Hepatocyte (in vitro differentiated cells): Measurements from ENCODE around the gene MVB12B. TPM values are rescaled to one million over a fixed set of nuclear protein-coding genes. Genes with fewer than 3 reads are reported as not detected.

Experiments
- DNase-seq: peaks from one replicate; pipeline ENCODE4 v3.0.0-alpha.2; 2016; ENCODE audit warnings: low spot score
- H2AFZ ChIP-seq: fragments of 200-600 bp; sonication (generic); 2 replicates; pipeline ENCODE4 v1.6.0; 2016; ENCODE audit warnings: antibody characterized with exemption, mild to moderate bottlenecking
- H3K27ac ChIP-seq: fragments of 200-600 bp; sonication (generic); 2 replicates; pipeline ENCODE4 v1.5.1; 2016; ENCODE audit warnings: mild to moderate bottlenecking
- H3K27me3 ChIP-seq: fragments of 200-600 bp; sonication (generic); 2 replicates; pipeline ENCODE4 v1.6.1; 2016
- H3K36me3 ChIP-seq: fragments of 200-600 bp; sonication (generic); replicated peaks from 2 replicates; pipeline ENCODE4 v1.5.1; 2016; ENCODE audit warnings: low read depth; ENCODE audit not compliant: insufficient read depth
- H3K4me1 ChIP-seq: fragments of 200-600 bp; sonication (generic); 2 replicates; pipeline ENCODE4 v1.5.1; 2016; ENCODE audit warnings: mild to moderate bottlenecking, moderate library complexity; ENCODE audit not compliant: insufficient read depth
- H3K4me2 ChIP-seq: fragments of 200-600 bp; sonication (generic); 2 replicates; pipeline ENCODE4 v1.6.0; 2016
- H3K4me3 ChIP-seq: fragments of 200-600 bp; sonication (generic); 2 replicates; pipeline ENCODE4 v1.5.1; 2016; ENCODE audit warnings: mild to moderate bottlenecking
- H3K79me2 ChIP-seq: fragments of 200-600 bp; sonication (generic); 2 replicates; pipeline ENCODE4 v1.6.0; 2017; ENCODE audit warnings: mild to moderate bottlenecking
- H3K9me2 ChIP-seq: fragments of 200-600 bp; sonication (generic); replicated peaks from 2 replicates; pipeline ENCODE4 v1.6.0; 2017; ENCODE audit warnings: mild to moderate bottlenecking; ENCODE audit not compliant: insufficient read depth
- H3K9me3 ChIP-seq: fragments of 200-600 bp; sonication (generic); 2 replicates; pipeline ENCODE4 v1.5.1; 2016; ENCODE audit warnings: low read depth, mild to moderate bottlenecking
- H4K20me1 ChIP-seq: fragments of 200-600 bp; sonication (generic); 2 replicates; pipeline ENCODE4 v1.6.0; 2016; ENCODE audit warnings: mild to moderate bottlenecking; ENCODE audit not compliant: insufficient read depth, poor library complexity, severe bottlenecking
- CTCF ChIP-seq: fragments of 200-600 bp; sonication (generic); IDR thresholded peaks from 2 replicates; pipeline ENCODE4 v1.5.1; 2016; ENCODE audit warnings: antibody characterized with exemption, mild to moderate bottlenecking; ENCODE audit not compliant: poor library complexity
- EZH2 ChIP-seq: fragments of 200-600 bp; sonication (generic); IDR thresholded peaks from 2 replicates; pipeline ENCODE4 v1.6.1; 2016; ENCODE audit warnings: antibody characterized with exemption, mild to moderate bottlenecking, borderline replicate concordance
- EZH2phosphoT487 ChIP-seq: fragments of 200-600 bp; sonication (generic); IDR thresholded peaks from one replicate; pipeline ENCODE4 v1.6.1; 2018; ENCODE audit warnings: antibody characterized with exemption, mild to moderate bottlenecking, low read depth, moderate library complexity; ENCODE audit not compliant: unreplicated experiment, severe bottlenecking
- WGBS: methylation state at CpG from one replicate; pipeline ENCODE4 v1.1.6; 2016; ENCODE audit warnings: low lambda C conversion rate; ENCODE audit errors: missing lambda C conversion rate; 5-methylcytosine and 5-hydroxymethylcytosine counted together
- polyA plus RNA-seq: library from polyadenylated mRNA; unstranded; fragments of >200 nt; fragmentation: Nextera tagmentation; extraction: Ambion mirVana; gene quantifications from 2 replicates; pipeline ENCODE4 v1.2.1, GENCODE V29; 2016
- total RNA-seq: library from RNA; depleted of rRNA; stranded (reverse); fragments of >200 nt; gene quantifications from 2 replicates; pipeline ENCODE4 v1.2.3, GENCODE V29; 2014

Gene MVB12B
- total and polyA plus RNA-seq, 2 experiments from 2014 or later, result 11.8 to 12.1 TPM

GRCh38 chr9:126413391-126414068 is 86.9 kb downstream of the MVB12B start:
- no peaks in the 10 kb centered on the region for H3K4me1 ChIP-seq
- H3K4me3 ChIP-seq, result no peak overlapping the region
- DNase-seq, result no peak
- H3K27ac ChIP-seq, result no peak overlapping the region
- 92% methylated on average over 7 of the region's 7 CpGs for WGBS
- no peaks in the 10 kb centered on the region for H3K79me2 ChIP-seq
- H3K9me3 ChIP-seq, result no peaks in the 10 kb centered on the region
- no peaks in the 10 kb centered on the region for H3K36me3 ChIP-seq
- no peaks in the 10 kb centered on the region for H4K20me1 ChIP-seq
- no peak overlapping the region for H3K4me2 ChIP-seq
- H3K9me2 ChIP-seq, result no peaks in the 10 kb centered on the region
- H3K27me3 ChIP-seq, result no peaks in the 10 kb centered on the region
- TF ChIP-seq EZH2phosphoT487, result no peak
- TF ChIP-seq CTCF, result no peak
- TF ChIP-seq EZH2, result no peak
- no peak overlapping the region for H2AFZ ChIP-seq

- Histone ChIP-seq H3K36me3 (no peaks in the 10 kb centered on the region), H3K9me3 (no peaks in the 10 kb centered on the region), H3K27ac (no peak overlapping the region), H3K9me2 (no peaks in the 10 kb centered on the region), H3K4me2 (no peak overlapping the region), H4K20me1 (no peaks in the 10 kb centered on the region), H2AFZ (no peak overlapping the region), H3K4me1 (no peaks in the 10 kb centered on the region), H3K79me2 (no peaks in the 10 kb centered on the region), H3K4me3 (no peak overlapping the region), H3K27me3 (no peaks in the 10 kb centered on the region)
- TF ChIP-seq CTCF, result no peak
- TF ChIP-seq EZH2, result no peak
- TF ChIP-seq EZH2phosphoT487, result no peak
- DNase-seq, result no peak
- WGBS, result 89% methylated on average over 16 of the region's 16 CpGs
Measured at GRCh38 chr9:126415741-126416370, 89.2 kb downstream of the MVB12B start.

GRCh38 chr9:126417043-126417442 is 90.4 kb downstream of the MVB12B start:
- H3K27ac ChIP-seq, result no peak overlapping the region

More at GRCh38 chr9:126417043-126417442, 90.4 kb downstream of the MVB12B start:
- H3K27me3 ChIP-seq, result no peaks in the 10 kb centered on the region
- H3K4me2 ChIP-seq, result no peak overlapping the region
- no peak for DNase-seq
- H3K9me3 ChIP-seq, result no peaks in the 10 kb centered on the region
- no peaks in the 10 kb centered on the region for H4K20me1 ChIP-seq
- TF ChIP-seq EZH2phosphoT487, result no peak
- no peak for TF ChIP-seq CTCF
- no peak for TF ChIP-seq EZH2
- H3K9me2 ChIP-seq, result no peaks in the 10 kb centered on the region
- no peak overlapping the region for H3K4me3 ChIP-seq
- H2AFZ ChIP-seq, result no peak overlapping the region
- H3K79me2 ChIP-seq, result no peaks in the 10 kb centered on the region
- no peaks in the 10 kb centered on the region for H3K4me1 ChIP-seq
- H3K36me3 ChIP-seq, result no peaks in the 10 kb centered on the region
